ENCODE data around the gene KRT35.
A peak's percentile ranks its signal among the peaks of the same experiment; 100 is the strongest.

Gene KRT35

DNA sequence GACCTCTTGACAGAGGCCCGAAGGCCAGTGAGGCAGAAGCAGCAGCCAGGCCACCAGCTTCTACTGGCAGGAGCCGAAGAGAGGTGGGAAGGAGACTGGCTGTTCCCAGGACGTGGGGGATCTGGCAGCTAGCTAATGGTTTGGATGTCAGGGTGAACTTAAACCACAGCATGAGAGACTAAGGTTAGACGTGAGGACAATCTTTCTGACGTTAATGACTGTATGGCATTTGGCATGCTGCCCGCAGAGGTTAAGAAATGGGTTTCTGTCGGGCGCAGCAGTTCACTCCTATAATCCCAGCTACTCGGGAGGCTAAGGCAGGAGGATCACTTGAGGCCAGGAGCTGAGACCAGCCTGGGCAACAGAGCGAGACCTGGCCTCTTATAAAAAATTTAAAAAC lies 30.8 kb upstream of the KRT35 start:
- DNase-seq: no peak

DNA sequence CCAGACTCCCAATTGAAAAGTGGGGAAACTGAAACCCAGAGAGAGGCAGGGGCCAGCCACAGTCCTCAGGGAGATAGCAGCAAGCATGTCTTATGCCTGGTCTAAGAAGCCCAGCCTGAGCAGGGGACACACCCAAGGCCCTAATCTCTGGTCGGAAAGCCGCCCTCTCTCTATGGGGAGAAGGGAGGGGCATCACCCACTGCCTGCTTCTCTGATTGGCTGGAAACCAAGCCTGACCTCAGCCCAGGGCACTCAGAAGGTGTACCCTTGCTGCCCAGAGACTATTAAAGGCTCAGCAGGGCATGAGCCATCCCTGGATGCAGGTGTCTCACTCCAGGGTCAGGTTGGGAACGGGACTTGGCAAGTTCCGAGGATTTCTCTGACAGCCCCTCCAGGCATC lies 30.2 kb upstream of the KRT35 start:
- no peak for DNase-seq

DNA sequence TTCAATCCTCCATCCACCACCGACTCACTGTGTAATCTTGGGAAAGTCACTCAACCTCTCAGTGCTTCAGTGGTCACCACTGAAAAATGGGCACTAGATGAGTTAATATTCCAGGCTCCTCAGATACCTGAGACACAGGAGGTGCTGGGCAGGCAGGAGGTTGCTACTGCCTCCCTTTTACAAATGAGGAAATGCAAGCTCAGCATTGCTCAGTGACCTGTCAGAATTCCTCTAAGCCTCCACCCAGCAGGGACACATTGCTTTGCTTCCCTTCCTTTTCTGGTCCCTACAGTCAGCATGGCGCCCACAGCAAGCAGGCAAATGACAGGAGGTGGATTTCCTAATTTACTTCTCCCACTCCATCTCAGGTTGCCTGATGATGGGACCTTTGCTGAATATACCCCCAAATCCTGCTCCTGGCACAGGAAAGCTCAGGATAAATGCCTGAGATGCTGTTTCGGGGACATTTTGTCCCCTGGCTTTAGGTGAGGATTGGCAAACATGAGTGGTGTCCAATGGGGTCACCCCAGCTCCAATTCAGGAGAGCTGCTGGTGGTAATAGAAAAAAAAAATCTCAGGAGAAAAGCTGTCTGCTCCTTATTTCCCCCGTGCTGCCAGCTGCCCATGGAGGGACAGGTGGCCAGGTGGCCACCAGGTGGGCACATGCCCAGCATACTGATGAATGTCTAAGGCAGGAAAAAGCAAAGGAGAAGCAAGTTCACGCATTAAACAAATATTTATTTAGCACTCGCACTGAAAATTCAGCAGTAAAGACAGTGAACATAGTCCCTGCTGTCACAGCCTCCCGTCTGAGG lies 29.5 kb upstream of the KRT35 start:
- DNase-seq: no peak

DNA sequence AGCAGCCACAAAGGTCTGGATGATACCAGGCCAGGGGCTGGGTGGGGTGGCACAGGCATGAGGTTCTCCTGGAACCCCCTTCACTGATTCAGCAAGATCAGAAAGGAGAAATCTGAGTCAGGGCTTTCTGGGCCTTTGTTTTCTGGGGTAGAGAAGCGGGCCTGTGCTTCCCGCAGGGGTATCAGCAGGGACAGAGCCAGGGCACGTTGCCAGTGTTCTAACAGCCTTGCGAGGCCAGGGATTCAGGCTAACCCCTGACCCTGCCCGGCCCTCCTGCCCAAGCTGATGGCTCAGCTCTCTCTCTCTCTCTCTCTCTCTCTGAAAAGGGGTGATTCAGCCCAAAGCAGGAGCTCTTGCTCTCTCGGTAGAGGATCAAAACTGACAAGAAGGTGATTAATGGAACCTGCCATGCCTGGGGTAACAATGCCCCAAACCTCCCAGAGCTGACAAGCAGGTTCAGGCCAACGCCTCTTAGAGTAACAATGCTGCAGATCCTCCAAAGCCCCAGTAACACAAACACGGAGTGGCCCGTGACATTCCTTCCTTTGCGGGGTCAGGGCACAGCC lies 26.4 kb upstream of the KRT35 start:
- DNase-seq: no peak

DNA sequence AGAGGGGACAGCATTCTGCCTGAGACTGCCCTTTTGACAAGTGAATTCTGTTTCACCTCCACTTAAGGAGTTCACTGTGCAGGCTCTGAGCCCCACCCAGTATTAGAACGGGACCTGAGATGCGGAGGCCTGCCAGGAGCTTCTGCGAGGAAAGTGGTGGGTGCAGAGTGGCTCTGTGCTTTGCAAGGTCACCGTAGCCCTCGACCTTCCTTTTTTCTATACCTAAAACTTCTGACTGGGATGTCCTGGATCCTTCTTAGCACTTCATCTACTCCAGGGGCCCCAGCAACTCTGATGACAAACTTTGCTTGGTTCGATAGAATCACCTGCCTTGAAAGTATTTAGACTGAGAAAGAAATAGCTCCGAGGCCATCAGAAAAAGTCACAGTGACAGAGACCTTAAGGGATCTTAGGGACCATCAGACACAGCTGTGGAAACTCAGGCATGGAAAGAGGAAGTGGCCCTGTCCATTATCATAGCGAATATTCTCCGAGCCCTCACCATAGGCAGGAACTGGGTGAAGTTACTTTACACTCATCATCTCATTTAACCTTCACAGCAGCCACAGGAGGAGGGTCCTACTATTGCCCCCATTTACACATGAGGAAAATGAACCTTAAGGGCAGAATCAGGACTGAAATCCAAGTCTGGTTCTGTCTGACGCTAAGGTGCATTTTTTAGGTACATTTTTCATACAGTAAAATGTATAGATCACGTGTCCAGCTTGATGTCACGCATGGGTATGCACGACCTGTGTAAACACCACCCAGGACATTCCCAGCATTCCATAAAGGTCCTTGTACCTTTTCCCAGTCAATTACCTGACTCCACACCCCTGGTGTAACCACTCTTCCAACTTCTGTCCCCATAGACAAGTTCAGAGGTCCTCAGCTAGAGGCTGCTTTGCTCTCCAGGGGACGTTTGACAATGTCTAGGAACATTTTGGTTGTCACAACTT lies 25.1 kb upstream of the KRT35 start:
- DNase-seq: no peak

DNA sequence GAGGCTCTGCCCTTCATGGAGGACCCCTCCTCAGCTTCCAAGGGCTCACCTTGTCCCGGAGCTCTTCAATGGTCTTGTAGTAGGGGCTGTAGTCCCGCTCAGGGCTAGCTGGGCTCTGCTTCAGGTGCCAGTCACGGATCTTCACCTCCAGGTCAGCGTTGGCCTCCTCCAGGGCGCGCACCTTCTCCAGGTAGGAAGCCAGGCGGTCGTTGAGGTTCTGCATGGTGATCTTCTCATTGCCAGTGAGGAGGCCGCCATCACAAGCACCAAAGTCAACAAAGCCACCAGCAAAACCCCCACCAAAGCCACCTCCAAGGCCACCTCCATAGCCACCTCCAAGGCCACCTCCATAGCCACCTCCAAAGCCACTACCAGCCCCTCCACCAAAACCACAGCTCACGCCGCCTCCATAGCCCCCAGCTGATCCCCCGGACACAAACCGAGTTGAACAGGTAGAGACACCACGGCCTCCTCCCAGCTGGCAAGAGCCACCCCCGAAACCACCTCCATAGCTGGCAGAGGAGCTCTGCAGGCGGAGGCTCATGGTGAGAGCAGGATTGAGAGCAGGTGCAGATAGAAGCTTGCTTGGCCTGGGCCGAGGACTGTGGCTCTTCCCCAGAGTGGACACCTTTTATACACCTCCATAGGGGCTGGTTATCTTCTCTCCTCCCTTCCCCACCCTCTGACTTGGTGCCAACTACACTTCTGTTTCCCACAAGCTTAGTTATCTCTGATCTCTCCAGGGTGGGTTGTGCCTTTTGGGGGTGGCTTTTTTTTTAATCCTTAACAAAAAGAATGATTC lies 24.3 kb upstream of the KRT35 start, which contains the start of gene KRT13:
Gene KRT13 (minus strand): TSS at position 606 of the 802 bp plus-strand sequence. CDS start 62 bp downstream, at position 544.
- DNase-seq: no peak

DNA sequence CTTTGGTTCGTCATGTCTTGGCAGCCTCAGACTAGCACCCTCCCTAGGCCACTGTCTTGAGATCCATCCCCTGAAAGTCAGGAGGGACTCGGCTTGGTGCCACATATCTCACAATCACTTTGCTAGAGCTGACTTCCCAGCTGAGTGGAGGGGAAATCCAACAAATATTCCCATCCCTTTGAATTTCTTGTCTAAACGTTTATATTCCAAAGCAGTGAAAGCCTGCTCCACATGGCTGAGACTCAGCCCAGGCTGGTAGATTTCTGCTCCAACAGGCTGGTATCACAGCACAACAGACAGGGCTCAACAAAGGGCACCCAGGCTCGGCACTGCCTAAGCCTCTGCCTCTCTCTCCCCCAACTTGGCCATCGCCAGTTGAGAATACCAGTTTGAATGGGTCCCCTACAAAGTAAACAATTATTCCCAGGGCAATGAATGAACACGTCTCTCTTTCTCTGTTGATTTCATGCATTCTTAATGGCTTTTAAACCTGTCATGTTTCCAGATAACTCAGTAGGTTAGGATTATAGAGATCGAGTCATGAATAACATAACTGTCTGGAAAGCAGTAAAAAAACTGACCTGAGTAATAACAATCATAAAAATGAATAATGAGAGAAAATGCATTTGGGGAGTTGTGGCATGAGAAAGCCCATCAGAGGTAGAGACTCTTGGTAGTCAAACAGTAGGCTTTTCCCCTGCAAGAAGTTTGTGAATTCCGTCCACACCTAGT lies 23.5 kb upstream of the KRT35 start:
- no peak for DNase-seq

DNA sequence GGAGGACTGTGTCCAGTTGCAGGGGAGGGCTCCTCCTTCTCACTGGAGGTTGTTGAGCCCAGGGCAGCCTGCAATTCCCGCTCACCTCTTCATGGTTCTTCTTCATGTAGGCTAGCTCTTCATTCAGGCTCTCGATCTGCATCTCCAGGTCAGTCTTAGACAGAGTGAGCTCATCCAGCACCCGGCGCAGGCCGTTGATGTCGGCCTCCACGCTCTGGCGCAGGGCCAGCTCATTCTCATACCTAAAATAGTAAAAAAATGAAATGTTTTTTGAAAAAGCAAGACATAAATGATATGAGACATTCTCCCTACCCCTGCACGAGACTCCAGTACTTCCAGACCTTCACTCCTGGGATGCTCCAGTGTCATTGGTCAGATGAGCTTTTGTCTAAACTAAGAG lies 22.3 kb upstream of the KRT35 start:
- DNase-seq: no peak

DNA sequence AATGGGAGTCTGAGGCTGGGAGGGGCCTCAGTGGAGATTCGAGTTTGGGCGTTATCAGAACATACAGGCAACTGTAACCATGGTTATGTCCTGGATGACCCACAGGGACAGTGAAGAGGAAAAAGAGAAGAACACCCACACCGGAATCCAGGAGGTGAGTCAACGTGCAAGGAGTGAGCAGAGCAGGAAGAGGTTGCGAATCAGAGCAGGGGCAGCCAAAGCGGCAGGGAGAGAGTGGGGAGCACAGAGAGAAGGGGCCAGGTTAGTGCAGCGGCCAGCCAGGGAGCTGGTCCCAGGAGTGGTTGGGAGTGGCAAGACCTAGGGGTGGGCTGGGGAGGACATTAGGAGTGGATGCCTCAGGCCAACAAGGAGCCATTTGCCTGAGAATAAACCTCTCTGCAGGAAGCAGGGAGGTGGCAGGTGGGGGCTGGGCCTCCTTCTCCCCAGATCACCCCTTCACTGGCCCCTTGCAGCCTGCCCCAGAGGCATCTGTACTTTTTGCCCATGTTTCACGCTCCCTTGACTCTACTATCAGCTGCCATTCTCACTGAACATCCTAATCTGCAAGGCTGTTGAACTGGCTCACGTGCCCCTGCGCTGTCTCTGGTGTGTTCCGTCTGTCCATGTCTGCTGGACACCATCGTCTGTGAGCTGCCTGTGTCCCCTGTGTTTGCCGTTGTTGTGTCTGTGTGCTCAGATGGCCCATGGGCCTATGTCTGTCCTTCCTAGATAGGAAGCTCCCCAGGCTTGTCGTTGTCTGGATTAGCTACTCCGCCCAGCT lies 19.4 kb upstream of the KRT35 start:
- no peak for DNase-seq

- DNase-seq: no peak
These were observed 18.8 kb upstream of the KRT35 start for GRCh38 chr17:41499714-41500113.

DNA sequence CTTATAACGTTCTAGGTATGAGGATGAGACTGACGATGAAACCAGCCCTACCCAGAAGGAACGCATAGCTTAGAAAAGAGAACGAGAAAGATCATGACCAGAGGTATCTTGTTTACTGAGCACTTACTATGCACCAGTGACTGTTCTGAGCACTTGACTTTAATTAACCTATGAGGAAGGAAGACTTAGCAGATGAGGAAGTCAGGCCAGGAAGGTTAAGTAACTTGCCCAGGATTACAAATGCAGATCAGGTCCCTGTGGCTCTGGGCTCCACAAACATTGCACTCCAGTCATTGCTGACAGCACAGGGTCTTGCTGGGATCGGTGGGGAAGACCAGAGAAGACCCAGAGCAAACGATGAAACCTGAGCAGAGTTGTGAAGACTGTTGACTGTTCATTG lies 17.3 kb upstream of the KRT35 start:
- no peak for DNase-seq

DNA sequence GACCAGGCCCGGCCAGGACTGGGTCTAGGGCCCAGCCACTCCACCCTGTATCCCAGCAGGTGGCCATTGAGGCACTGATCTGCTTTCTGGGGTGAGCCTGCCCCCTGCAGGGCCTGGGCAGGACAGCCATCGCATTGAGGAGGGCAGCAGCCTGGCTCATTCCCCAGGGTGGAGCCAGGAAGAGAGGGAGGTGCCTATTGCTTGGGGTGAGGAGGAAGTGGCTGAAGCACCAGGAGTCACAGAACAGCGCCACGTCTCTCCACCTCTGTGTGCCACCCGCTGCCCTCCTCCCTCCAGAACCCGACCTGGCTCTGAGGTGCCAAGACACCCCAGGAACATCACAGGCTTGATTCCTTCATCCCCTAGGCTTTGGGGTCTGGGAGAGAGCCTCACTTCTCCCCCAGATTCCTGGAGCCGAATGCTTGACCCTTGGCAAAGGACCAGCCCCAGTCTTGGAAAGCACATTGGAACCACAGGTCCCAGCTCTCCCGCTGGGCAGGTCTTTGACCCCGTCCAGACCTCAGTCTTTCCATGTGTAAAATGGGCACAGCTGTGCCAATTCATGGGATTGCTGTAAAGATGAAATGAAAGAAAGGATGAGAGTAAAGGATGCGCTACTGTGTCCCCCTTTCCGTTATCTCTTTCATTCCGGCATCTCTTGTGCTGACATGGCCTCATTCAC lies 16.0 kb upstream of the KRT35 start:
- DNase-seq: peak; percentile 51

- DNase-seq: no peak
These were observed 13.6 kb upstream of the KRT35 start for GRCh38 chr17:41494524-41494923.

DNA sequence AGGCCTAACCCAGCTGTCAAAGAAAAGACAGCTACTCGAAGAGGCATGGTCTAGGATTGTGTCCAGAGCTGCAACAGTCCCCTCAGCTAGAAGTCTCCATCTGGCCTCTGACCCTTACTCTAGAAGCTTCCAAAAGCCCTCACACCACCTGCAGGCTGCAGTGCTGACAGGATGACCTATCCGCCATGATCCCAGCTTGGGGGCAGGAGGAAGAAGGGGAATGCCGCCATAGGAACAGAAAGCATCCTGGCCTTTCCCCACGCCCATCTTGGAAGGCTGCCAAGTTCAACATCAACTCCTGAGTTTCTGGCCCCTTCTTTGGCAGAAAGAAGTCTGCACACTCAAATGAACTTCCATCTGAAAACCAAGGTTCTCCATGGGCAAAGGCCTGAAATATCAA lies 11.8 kb upstream of the KRT35 start:
- DNase-seq: no peak

DNA sequence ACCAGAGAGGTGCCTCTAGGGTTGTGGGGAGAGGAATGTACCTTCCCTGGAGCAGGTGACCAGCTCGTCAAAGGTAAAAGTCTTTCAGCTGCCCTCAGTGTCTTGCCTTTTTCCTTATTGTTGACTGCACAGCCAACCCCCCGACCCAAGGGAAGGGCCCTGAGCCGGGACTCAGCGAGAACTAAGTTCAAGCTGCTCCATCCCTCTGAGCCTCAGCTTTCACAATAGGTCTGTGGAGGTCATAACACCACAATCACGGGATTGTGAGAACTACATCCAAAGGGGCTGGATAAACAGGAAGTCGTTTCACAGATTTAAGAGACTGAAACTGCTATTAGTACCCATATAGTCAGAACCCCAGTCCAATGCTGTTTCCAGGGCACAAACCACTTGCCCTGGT lies 11.4 kb upstream of the KRT35 start:
- no peak for DNase-seq

- no peak for DNase-seq
These were observed 10.5 kb upstream of the KRT35 start for GRCh38 chr17:41491476-41491875.

DNA sequence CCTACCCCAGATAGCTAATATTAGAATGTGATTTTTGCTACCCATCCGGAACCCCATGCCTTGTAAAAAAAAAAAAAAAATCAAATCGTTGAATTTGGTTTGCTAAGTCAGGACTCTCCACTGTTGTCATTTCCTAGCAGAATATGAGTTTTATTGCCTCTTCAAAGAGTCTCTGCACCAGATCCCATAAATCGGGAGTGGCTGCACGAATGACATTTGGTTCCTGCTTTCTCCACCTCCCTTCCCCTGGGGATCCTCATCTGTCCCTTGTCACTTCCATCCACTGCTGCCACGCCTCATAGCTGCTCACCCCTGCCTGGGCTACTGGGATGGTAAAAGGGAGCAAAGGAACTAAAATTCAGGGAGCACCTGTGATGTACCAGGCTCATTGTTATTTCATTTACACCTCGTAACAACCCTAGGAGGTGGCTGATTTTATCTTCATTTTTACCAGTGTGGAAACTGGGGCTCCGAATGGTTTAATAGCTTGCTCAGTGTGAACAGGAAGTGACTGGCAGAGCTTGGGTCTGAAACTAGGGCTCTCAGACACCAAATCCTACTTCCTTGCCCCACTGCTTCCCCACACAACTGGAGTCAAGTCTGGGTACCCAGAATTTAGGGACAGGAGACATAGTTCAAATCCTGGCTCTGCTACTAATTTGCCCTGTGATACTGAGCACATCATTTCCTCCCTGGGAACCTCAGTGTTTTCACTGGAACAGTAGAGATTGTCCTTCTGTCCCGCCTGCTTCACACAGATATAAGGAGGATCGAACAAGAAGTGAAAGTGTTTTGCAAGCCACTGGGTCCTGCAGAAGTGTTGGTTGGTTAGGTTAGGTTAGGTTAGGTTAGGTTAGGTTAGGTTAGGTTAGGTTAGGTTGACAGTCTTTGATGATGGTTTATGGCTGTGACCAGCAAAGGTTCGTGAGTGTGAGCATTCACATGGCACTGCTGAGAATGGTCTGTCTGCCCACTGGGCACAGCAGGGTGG lies 9.3 kb upstream of the KRT35 start:
- DNase-seq: no peak

- DNase-seq: no peak
These were observed 8.6 kb upstream of the KRT35 start, which contains the start of gene KRT36 for GRCh38 chr17:41489531-41489930. Gene KRT36, minus strand, starts transcription at chr17:41489910. Its CDS starts 46 bp downstream, at chr17:41489864.

Data from NCI-H1048 (cell line).